ENCODE measurements around the gene POTEF.

DNA sequence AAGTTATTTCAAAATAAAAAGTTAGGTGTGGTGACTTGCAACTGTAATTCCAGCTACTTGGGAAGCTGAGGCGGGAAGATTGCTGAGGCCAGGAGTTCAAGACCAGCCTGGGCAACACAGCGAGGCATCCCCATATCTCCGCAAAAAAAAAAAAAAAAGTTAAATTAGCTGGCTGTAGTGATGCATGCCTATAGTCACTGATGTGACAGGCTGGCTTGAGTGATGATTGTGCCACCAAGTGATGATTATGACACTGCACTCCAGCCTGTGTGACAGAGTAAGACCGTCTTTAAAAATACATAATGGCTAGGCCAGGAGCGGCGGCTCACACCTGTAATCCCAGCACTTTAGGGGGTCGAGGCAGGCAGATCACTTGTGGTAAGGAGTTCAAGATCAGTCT lies 40.9 kb upstream of the POTEF start:
- TF ChIP-seq, protein P1, sequence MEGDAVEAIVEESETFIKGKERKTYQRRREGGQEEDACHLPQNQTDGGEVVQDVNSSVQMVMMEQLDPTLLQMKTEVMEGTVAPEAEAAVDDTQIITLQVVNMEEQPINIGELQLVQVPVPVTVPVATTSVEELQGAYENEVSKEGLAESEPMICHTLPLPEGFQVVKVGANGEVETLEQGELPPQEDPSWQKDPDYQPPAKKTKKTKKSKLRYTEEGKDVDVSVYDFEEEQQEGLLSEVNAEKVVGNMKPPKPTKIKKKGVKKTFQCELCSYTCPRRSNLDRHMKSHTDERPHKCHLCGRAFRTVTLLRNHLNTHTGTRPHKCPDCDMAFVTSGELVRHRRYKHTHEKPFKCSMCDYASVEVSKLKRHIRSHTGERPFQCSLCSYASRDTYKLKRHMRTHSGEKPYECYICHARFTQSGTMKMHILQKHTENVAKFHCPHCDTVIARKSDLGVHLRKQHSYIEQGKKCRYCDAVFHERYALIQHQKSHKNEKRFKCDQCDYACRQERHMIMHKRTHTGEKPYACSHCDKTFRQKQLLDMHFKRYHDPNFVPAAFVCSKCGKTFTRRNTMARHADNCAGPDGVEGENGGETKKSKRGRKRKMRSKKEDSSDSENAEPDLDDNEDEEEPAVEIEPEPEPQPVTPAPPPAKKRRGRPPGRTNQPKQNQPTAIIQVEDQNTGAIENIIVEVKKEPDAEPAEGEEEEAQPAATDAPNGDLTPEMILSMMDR (IDR thresholded peaks at IDR 0.05; ENCODE audit: borderline replicate concordance, extremely low read depth, low read length, poor library complexity, severe bottlenecking) = no peak
- no peak for TF ChIP-seq EZH2 (IDR thresholded peaks at IDR 0.05; ENCODE audit: borderline replicate concordance, low read depth, low read length, severe bottlenecking)

All from DND-41 (cell line).